ENCODE results near the gene SARM1.

The SARM1 gene

DNA sequence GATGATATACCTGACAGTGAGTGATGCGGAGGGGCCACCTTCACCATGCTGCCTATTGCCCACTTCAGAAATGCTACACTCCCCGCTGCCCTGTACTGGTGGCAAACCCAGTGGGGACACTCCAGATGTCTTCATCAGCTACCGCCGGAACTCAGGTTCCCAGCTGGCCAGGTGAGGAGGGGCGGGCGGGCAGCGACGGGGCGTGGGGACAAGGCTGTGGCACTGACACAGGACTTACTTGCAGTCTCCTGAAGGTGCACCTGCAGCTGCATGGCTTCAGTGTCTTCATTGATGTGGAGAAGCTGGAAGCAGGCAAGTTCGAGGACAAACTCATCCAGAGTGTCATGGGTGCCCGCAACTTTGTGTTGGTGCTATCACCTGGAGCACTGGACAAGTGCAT is 16.6 kb downstream of the SARM1 start:
- no peak overlapping the region for H2AFZ ChIP-seq (ENCODE audit: low read depth, low read length)
- H3K4me1 ChIP-seq (ENCODE audit: low read length) = no peaks in the 10 kb centered on the region
- TF ChIP-seq, protein P1, sequence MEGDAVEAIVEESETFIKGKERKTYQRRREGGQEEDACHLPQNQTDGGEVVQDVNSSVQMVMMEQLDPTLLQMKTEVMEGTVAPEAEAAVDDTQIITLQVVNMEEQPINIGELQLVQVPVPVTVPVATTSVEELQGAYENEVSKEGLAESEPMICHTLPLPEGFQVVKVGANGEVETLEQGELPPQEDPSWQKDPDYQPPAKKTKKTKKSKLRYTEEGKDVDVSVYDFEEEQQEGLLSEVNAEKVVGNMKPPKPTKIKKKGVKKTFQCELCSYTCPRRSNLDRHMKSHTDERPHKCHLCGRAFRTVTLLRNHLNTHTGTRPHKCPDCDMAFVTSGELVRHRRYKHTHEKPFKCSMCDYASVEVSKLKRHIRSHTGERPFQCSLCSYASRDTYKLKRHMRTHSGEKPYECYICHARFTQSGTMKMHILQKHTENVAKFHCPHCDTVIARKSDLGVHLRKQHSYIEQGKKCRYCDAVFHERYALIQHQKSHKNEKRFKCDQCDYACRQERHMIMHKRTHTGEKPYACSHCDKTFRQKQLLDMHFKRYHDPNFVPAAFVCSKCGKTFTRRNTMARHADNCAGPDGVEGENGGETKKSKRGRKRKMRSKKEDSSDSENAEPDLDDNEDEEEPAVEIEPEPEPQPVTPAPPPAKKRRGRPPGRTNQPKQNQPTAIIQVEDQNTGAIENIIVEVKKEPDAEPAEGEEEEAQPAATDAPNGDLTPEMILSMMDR (IDR thresholded peaks at IDR 0.05; ENCODE audit: low read depth, low read length) = no peak
- TF ChIP-seq EZH2phosphoT487 (IDR thresholded peaks at IDR 0.05; ENCODE audit: low read depth) = no peak
- H3K79me2 ChIP-seq (ENCODE audit: low read length) = no peaks in the 10 kb centered on the region
- no peaks in the 10 kb centered on the region for H4K20me1 ChIP-seq (ENCODE audit: insufficient read depth, low read length)
- no peak overlapping the region for H3K4me2 ChIP-seq (ENCODE audit: low read length)
- H3K27me3 ChIP-seq (ENCODE audit: low read depth, low read length) = no peaks in the 10 kb centered on the region
- peaks cover 19% of the 10 kb centered on the region for H3K36me3 ChIP-seq (replicated peaks; ENCODE audit: low read depth, low read length)
- no peaks in the 10 kb centered on the region for H3K9me3 ChIP-seq (ENCODE audit: insufficient read depth, low read length)
- no peak overlapping the region for H3K9ac ChIP-seq (ENCODE audit: low read length)
- no peak overlapping the region for H3K4me3 ChIP-seq (ENCODE audit: low read length)
- no peak overlapping the region for H3K27ac ChIP-seq (ENCODE audit: low read length)

DNA sequence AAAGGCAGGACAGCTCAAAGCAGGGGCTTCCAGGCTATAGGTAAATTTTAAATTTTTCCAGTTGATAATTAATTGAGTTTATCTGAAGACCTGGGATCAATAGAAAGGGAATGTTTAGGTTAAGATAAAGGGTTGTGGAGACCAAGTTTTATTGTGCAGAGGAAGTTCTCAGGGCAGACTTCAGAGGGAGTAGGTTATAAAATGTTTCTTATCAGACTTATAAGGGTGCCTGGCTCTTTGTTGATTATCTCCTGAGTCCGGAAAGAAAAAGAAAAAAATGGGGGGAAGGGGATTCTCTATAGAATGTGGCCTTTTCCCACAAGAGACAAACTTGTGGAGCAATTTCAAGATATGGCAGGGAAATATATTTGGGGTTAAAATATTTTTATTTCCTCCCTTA is 18.6 kb downstream of the SARM1 start:
- Histone ChIP-seq H3K27ac (ENCODE audit: low read length) (no peak overlapping the region), H3K4me3 (ENCODE audit: low read length) (no peak overlapping the region), H3K27me3 (ENCODE audit: low read depth, low read length) (no peaks in the 10 kb centered on the region), H2AFZ (ENCODE audit: low read depth, low read length) (no peak overlapping the region), H3K4me2 (ENCODE audit: low read length) (no peak overlapping the region), H3K36me3 (replicated peaks; ENCODE audit: low read depth, low read length) (peaks cover 31% of the 10 kb centered on the region), H3K79me2 (ENCODE audit: low read length) (no peaks in the 10 kb centered on the region), H3K4me1 (ENCODE audit: low read length) (no peaks in the 10 kb centered on the region), H3K9me3 (ENCODE audit: insufficient read depth, low read length) (no peaks in the 10 kb centered on the region), H4K20me1 (ENCODE audit: insufficient read depth, low read length) (no peaks in the 10 kb centered on the region), H3K9ac (ENCODE audit: low read length) (no peak overlapping the region)
- TF ChIP-seq, protein P1 (IDR thresholded peaks at IDR 0.05; ENCODE audit: low read depth, low read length) = no peak
- no peak for TF ChIP-seq EZH2phosphoT487 (IDR thresholded peaks at IDR 0.05; ENCODE audit: low read depth)

DNA sequence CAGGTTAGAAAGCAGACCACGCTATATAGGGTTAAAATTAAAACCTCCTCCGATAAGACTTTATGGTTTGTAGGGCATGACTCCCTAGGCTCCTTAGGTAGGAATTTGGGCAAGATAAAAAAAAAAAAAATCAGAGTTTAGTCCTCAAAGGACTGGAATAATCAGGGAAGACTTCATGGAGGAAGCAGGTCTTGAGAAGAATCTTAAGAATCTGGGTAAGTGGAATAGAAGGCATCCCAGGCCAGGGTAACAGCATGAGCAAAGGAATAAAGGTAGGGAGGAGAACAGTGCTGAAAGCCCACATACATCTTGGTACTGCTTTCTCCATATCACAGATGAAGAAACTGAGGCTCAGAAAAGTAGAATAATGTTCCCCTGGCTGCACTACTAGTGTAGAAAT is 19.1 kb downstream of the SARM1 start:
- Histone ChIP-seq H3K9ac (ENCODE audit: low read length) (no peak overlapping the region), H4K20me1 (ENCODE audit: insufficient read depth, low read length) (no peaks in the 10 kb centered on the region), H3K4me2 (ENCODE audit: low read length) (no peak overlapping the region), H3K4me3 (ENCODE audit: low read length) (no peak overlapping the region), H3K27ac (ENCODE audit: low read length) (no peak overlapping the region), H3K27me3 (ENCODE audit: low read depth, low read length) (no peaks in the 10 kb centered on the region), H3K4me1 (ENCODE audit: low read length) (no peaks in the 10 kb centered on the region), H2AFZ (ENCODE audit: low read depth, low read length) (no peak overlapping the region), H3K9me3 (ENCODE audit: insufficient read depth, low read length) (no peaks in the 10 kb centered on the region), H3K36me3 (replicated peaks; ENCODE audit: low read depth, low read length) (peaks cover 34% of the 10 kb centered on the region), H3K79me2 (ENCODE audit: low read length) (no peaks in the 10 kb centered on the region)
- TF ChIP-seq, protein P1 (IDR thresholded peaks at IDR 0.05; ENCODE audit: low read depth, low read length) = no peak
- no peak for TF ChIP-seq EZH2phosphoT487 (IDR thresholded peaks at IDR 0.05; ENCODE audit: low read depth)

DNA sequence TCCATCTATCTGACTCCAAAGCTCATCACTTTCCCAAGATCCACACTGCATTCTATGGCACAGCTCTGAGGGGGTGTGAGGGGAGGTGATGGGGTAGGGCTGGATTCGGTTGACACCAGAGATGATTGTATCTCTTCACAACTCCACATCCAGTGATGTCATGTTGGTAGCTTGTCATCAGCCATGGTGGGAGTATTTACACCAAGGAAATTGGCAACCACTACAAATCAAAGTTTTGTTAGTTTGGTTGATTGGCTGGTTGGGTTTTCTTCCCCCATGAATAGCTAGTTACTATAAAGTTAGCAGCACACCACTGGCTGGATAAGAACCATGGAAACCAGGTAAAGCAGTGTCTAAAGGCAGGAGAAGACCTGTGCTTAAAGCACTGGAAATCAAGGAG is 19.5 kb downstream of the SARM1 start:
- Histone ChIP-seq H3K4me2 (ENCODE audit: low read length) (no peak overlapping the region), H2AFZ (ENCODE audit: low read depth, low read length) (no peak overlapping the region), H3K4me1 (ENCODE audit: low read length) (no peaks in the 10 kb centered on the region), H3K36me3 (replicated peaks; ENCODE audit: low read depth, low read length) (peaks cover 34% of the 10 kb centered on the region), H3K9me3 (ENCODE audit: insufficient read depth, low read length) (no peaks in the 10 kb centered on the region), H3K27ac (ENCODE audit: low read length) (no peak overlapping the region), H3K79me2 (ENCODE audit: low read length) (no peaks in the 10 kb centered on the region), H4K20me1 (ENCODE audit: insufficient read depth, low read length) (no peaks in the 10 kb centered on the region), H3K9ac (ENCODE audit: low read length) (no peak overlapping the region), H3K27me3 (ENCODE audit: low read depth, low read length) (no peaks in the 10 kb centered on the region), H3K4me3 (ENCODE audit: low read length) (no peak overlapping the region)
- TF ChIP-seq, protein P1 (IDR thresholded peaks at IDR 0.05; ENCODE audit: low read depth, low read length) = no peak
- TF ChIP-seq EZH2phosphoT487 (IDR thresholded peaks at IDR 0.05; ENCODE audit: low read depth) = no peak
